Sigmoid colon (tissue), 4 donors: ENCODE data around the gene NHEJ1.

ENCODE experiments used
- CTCF ChIP-seq, 4 experiments: fragments of 450-650 bp in 3 of 4; fragments of 200-600 bp in 1 of 4; IDR thresholded peaks; one replicate each; pipeline ENCODE4 v1.5.1; 2016 to 2019; ENCODE audit warnings: antibody characterized with exemption in 4 of 4, mild to moderate bottlenecking in 3 of 4, moderate library complexity in 2 of 4
- EP300 ChIP-seq, 4 donors: sonication (generic); formaldehyde crosslinking; IDR thresholded peaks; one replicate each; pipeline ENCODE4 v1.6.1; 2017; ENCODE audit warnings: antibody characterized with exemption in 4 of 4

- no peak for TF ChIP-seq CTCF (IDR thresholded peaks at IDR 0.05)
- TF ChIP-seq EP300 (IDR thresholded peaks at IDR 0.05): no peak
Observed at GRCh38 chr2:219025637-219026585, 134.7 kb downstream of the NHEJ1 start.
